ENCODE data around the gene BAX.

BAX gene

DNA sequence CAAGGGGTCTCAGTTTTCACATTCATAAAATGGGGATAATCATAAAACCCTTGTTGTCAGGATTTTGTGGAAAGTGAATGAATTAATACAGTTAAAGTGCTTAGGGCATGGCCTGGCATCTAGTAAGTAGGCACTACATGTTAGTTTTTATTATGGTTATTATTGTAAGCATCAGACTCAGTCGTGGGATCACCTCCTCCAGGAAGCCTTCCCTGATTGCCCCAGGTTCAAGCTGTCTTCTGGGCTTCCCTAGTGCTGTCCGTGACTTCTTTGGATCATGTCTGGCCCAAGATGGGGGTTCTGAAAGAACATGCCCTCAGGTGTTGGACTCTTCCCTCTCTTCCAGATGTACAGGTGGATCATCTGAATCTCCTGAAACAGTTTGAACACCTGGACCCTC, 43.9 kb upstream of the BAX start:
- Histone ChIP-seq H3K27ac (replicated peaks) (no peak overlapping the region), H3K4me3 (replicated peaks; ENCODE audit: insufficient read depth, low read length) (no peak overlapping the region), H3K27me3 (ENCODE audit: insufficient read depth, poor library complexity, severe bottlenecking) (no peaks in the 10 kb centered on the region)
- TF ChIP-seq CTCF (IDR thresholded peaks at IDR 0.05; ENCODE audit: insufficient read depth, low read length) (no peak), POLR2AphosphoS5 (IDR thresholded peaks at IDR 0.05; ENCODE audit: low read depth) (no peak), GABPA (IDR thresholded peaks at IDR 0.05; ENCODE audit: low read depth) (no peak), SPI1 (IDR thresholded peaks at IDR 0.05; ENCODE audit: borderline replicate concordance, low read depth) (no peak)
- TF ChIP-seq, protein P1, sequence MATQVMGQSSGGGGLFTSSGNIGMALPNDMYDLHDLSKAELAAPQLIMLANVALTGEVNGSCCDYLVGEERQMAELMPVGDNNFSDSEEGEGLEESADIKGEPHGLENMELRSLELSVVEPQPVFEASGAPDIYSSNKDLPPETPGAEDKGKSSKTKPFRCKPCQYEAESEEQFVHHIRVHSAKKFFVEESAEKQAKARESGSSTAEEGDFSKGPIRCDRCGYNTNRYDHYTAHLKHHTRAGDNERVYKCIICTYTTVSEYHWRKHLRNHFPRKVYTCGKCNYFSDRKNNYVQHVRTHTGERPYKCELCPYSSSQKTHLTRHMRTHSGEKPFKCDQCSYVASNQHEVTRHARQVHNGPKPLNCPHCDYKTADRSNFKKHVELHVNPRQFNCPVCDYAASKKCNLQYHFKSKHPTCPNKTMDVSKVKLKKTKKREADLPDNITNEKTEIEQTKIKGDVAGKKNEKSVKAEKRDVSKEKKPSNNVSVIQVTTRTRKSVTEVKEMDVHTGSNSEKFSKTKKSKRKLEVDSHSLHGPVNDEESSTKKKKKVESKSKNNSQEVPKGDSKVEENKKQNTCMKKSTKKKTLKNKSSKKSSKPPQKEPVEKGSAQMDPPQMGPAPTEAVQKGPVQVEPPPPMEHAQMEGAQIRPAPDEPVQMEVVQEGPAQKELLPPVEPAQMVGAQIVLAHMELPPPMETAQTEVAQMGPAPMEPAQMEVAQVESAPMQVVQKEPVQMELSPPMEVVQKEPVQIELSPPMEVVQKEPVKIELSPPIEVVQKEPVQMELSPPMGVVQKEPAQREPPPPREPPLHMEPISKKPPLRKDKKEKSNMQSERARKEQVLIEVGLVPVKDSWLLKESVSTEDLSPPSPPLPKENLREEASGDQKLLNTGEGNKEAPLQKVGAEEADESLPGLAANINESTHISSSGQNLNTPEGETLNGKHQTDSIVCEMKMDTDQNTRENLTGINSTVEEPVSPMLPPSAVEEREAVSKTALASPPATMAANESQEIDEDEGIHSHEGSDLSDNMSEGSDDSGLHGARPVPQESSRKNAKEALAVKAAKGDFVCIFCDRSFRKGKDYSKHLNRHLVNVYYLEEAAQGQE (IDR thresholded peaks at IDR 0.05; ENCODE audit: insufficient replicate concordance, low read depth), result no peak
- no peak for DNase-seq (ENCODE audit: low read depth in 1 of 2, low spot score in 1 of 2)

- Histone ChIP-seq H3K4me3 (replicated peaks; ENCODE audit: insufficient read depth, low read length) (no peak overlapping the region), H3K27me3 (ENCODE audit: insufficient read depth, poor library complexity, severe bottlenecking) (no peaks in the 10 kb centered on the region), H3K27ac (replicated peaks) (no peak overlapping the region)
- peak in 1 of 2 experiments; percentile 17 for DNase-seq (ENCODE audit: low read depth in 1 of 2, low spot score in 1 of 2)
- TF ChIP-seq POLR2AphosphoS5 (IDR thresholded peaks at IDR 0.05; ENCODE audit: low read depth) (no peak), CTCF (IDR thresholded peaks at IDR 0.05; ENCODE audit: insufficient read depth, low read length) (no peak), GABPA (IDR thresholded peaks at IDR 0.05; ENCODE audit: low read depth) (no peak), SPI1 (IDR thresholded peaks at IDR 0.05; ENCODE audit: borderline replicate concordance, low read depth) (no peak)
- TF ChIP-seq, protein P1 (IDR thresholded peaks at IDR 0.05; ENCODE audit: insufficient replicate concordance, low read depth), result no peak
These were observed 41.4 kb upstream of the BAX start for GRCh38 chr19:48913114-48913889.

DNA sequence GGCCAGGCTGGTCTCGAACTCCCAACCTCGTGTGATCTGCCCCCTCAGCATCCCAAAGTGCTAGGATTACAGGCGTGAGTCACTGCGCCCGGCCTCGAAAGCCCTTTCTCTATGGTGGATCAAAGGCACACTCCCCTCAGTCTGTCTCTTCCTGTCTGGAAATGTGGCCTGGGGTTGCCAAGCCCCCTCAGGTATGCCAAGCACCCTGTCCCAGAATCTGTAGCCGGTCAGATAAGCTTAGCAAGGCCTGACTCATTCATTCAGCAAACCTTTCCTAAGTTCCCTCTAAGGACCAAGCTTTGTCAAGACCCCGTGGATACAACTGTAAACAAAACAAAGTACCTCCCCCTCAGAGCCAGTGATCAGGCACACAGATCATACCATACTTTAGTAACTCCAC, 40.5 kb upstream of the BAX start:
- no peak for DNase-seq (ENCODE audit: low read depth in 1 of 2, low spot score in 1 of 2)
- TF ChIP-seq POLR2AphosphoS5 (IDR thresholded peaks at IDR 0.05; ENCODE audit: low read depth) (no peak), CTCF (IDR thresholded peaks at IDR 0.05; ENCODE audit: insufficient read depth, low read length) (no peak)
- H3K27me3 ChIP-seq (ENCODE audit: insufficient read depth, poor library complexity, severe bottlenecking), result no peaks in the 10 kb centered on the region
- H3K27ac ChIP-seq (replicated peaks), result no peak overlapping the region
- H3K4me3 ChIP-seq (replicated peaks; ENCODE audit: insufficient read depth, low read length), result no peak overlapping the region

GRCh38 chr19:48915757-48916156, 38.9 kb upstream of the BAX start:
- DNase-seq (ENCODE audit: low read depth in 1 of 2, low spot score in 1 of 2), result no peak
- H3K4me3 ChIP-seq (replicated peaks; ENCODE audit: insufficient read depth, low read length), result no peak overlapping the region
- no peak overlapping the region for H3K27ac ChIP-seq (replicated peaks)
- TF ChIP-seq GABPA (IDR thresholded peaks at IDR 0.05; ENCODE audit: low read depth), result no peak
- no peak for TF ChIP-seq SPI1 (IDR thresholded peaks at IDR 0.05; ENCODE audit: borderline replicate concordance, low read depth)
- TF ChIP-seq, protein P1 (IDR thresholded peaks at IDR 0.05; ENCODE audit: insufficient replicate concordance, low read depth), result no peak
- no peak for TF ChIP-seq POLR2AphosphoS5 (IDR thresholded peaks at IDR 0.05; ENCODE audit: low read depth)
- no peak for TF ChIP-seq CTCF (IDR thresholded peaks at IDR 0.05; ENCODE audit: insufficient read depth, low read length)
- H3K27me3 ChIP-seq (ENCODE audit: insufficient read depth, poor library complexity, severe bottlenecking), result no peaks in the 10 kb centered on the region
